Measurements from ENCODE around the gene CNTNAP4. TPM values are rescaled to one million over a fixed set of nuclear protein-coding genes. Genes with fewer than 3 reads are reported as not detected.

Gene CNTNAP4
- total RNA-seq, 1 experiment from 2014 or later: not detected

DNA sequence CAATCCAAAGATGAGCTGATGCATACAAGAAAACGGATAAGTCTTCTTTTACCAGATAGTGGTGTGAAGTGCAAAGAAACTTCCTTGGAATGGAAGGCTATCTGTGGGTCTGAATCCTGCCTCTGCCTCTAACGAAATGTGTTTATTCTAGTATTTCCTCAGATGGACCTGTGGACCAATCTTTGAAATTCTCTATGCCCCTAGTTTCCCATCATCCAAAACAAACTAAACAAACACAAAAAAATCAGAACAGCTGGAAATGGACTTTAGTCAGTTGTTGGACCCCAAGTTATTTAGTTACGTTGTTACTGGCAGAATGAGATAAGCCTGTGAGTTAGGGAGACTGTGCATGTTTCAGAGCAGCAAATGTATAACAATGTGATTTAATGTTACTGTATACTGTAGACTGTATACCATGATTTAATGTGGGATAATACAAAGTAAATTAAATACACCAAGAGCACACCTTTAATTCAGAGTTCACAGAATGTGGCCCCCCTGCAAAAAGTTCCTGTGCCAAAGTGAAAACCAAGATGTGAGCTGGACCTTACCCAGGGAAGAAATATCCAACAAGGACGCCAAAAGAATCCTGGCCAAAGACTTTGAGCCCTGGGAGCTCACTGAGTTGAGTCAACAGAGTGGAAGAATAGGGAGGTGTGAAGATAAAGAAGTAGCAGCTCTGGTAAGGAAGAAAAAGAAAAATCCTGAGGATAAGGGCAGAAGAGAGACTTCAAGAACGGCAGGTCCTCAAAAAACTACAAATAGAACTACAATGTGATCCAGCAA lies 255.2 kb downstream of the CNTNAP4 start:
- no peaks in the 10 kb centered on the region for H3K9me3 ChIP-seq (ENCODE audit: control insufficient read depth, low read depth, low read length)
- H3K23me2 ChIP-seq (ENCODE audit: insufficient read length, low read depth, low read length, poor library complexity, severe bottlenecking): no peaks in the 10 kb centered on the region
- H3K79me1 ChIP-seq (ENCODE audit: insufficient read depth, low read depth, low read length, poor library complexity, severe bottlenecking): no peaks in the 10 kb centered on the region
- no peak overlapping the region for H3K27ac ChIP-seq (ENCODE audit: insufficient read length, low read depth, low read length)
- H2BK15ac ChIP-seq (ENCODE audit: low read depth, low read length): no peak overlapping the region
- no peak overlapping the region for H2BK120ac ChIP-seq (ENCODE audit: low read depth, low read length, poor library complexity, severe bottlenecking)
- no peak overlapping the region for H2BK5ac ChIP-seq (ENCODE audit: insufficient read length, low read length)
- Mint-ChIP-seq H3K36me3 (ENCODE audit: insufficient read depth in 1 of 3, low read depth in 3 of 3) (no peaks in the 10 kb centered on the region), H3K4me1 (peaks cover 0 to 5% of the 10 kb centered on the region in 2 experiments; a peak in 1 of 4 replicates), H3K27me3 (ENCODE audit: low read depth) (no peaks in the 10 kb centered on the region; the same call in 1 of the 2 replicates), H3K4me3 (no peak overlapping the region), H3K27ac (no peak overlapping the region), H3K9me3 (no peaks in the 10 kb centered on the region)
- H3K23ac ChIP-seq (ENCODE audit: insufficient read length, low read depth, low read length): no peak overlapping the region
- H2AK5ac ChIP-seq (ENCODE audit: insufficient read length, low read length): no peak overlapping the region
- no peak overlapping the region for H4K5ac ChIP-seq (ENCODE audit: insufficient read length, low read depth, low read length)
- no peaks in the 10 kb centered on the region for H3K4me1 ChIP-seq (ENCODE audit: insufficient read depth, low read length)
- H3K27me3 ChIP-seq (ENCODE audit: insufficient read depth, low read length): no peaks in the 10 kb centered on the region
- WGBS (ENCODE audit: extremely low coverage, insufficient read length, low lambda C conversion rate): no CpG with 5 or more reads among the region's 5 CpGs
- no peak overlapping the region for H3T11ph ChIP-seq (ENCODE audit: low read length)
- H3K4ac ChIP-seq (ENCODE audit: low read depth, low read length): no peak overlapping the region
- H4K20me1 ChIP-seq (ENCODE audit: control insufficient read depth, insufficient read depth, insufficient read length): no peaks in the 10 kb centered on the region
- no peak overlapping the region for H2BK12ac ChIP-seq (ENCODE audit: insufficient read length, low read depth, low read length)
- no peak overlapping the region for H3K18ac ChIP-seq (ENCODE audit: insufficient read length, low read depth, low read length)
- DNase-seq: no peak
- no peak overlapping the region for H3K4me2 ChIP-seq (ENCODE audit: insufficient read depth, insufficient read length, low read length)
- H3K79me2 ChIP-seq (ENCODE audit: insufficient read depth, low read length): no peaks in the 10 kb centered on the region
- no peak overlapping the region for H2BK20ac ChIP-seq (ENCODE audit: low read depth, low read length, poor library complexity, severe bottlenecking)
- H2AFZ ChIP-seq (ENCODE audit: low read length): no peak overlapping the region
- TF ChIP-seq, protein P1, sequence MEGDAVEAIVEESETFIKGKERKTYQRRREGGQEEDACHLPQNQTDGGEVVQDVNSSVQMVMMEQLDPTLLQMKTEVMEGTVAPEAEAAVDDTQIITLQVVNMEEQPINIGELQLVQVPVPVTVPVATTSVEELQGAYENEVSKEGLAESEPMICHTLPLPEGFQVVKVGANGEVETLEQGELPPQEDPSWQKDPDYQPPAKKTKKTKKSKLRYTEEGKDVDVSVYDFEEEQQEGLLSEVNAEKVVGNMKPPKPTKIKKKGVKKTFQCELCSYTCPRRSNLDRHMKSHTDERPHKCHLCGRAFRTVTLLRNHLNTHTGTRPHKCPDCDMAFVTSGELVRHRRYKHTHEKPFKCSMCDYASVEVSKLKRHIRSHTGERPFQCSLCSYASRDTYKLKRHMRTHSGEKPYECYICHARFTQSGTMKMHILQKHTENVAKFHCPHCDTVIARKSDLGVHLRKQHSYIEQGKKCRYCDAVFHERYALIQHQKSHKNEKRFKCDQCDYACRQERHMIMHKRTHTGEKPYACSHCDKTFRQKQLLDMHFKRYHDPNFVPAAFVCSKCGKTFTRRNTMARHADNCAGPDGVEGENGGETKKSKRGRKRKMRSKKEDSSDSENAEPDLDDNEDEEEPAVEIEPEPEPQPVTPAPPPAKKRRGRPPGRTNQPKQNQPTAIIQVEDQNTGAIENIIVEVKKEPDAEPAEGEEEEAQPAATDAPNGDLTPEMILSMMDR (conservative IDR thresholded peaks at IDR 0.05): no peak
- H3K56ac ChIP-seq (ENCODE audit: insufficient read length, low read depth, low read length): no peak overlapping the region
- no peak overlapping the region for H4K8ac ChIP-seq (replicated peaks; ENCODE audit: insufficient read length, low read depth, low read length)
- H3K9ac ChIP-seq (ENCODE audit: extremely low read depth, insufficient read length, low read length): no peak overlapping the region
- no peak overlapping the region for H4K91ac ChIP-seq (ENCODE audit: insufficient read length, low read depth, low read length)
- H3K14ac ChIP-seq (ENCODE audit: insufficient read depth, low read length): no peak overlapping the region

Data from H9 (cell line).